ENCODE measurements around the gene UBE2O. TPM values are rescaled to one million over a fixed set of nuclear protein-coding genes. Genes with fewer than 3 reads are reported as not detected.

Gene UBE2O
- total RNA-seq, 2 experiments from 2014 or later: 24.5 to 25.2 TPM

- intact Hi-C loops (cut with micrococcal nuclease): no loop called here
- Mint-ChIP-seq H3K27ac (no peak overlapping the region), H3K36me3 (peaks cover 12% of the 10 kb centered on the region), H3K9me3 (no peaks in the 10 kb centered on the region), H3K4me3 (no peak overlapping the region), H3K4me1 (ENCODE audit: low read depth) (no peaks in the 10 kb centered on the region), H3K27me3 (no peaks in the 10 kb centered on the region)
- ChIA-PET POLR2A (no interaction called here), CTCF (no interaction called here)
- DNase-seq: no peak
Measured at GRCh38 chr17:76472258-76472645, 19.3 kb upstream of the UBE2O start.

- Mint-ChIP-seq H3K9me3 (no peaks in the 10 kb centered on the region), H3K4me1 (ENCODE audit: low read depth) (no peaks in the 10 kb centered on the region), H3K27ac (no peak overlapping the region), H3K36me3 (peaks cover 12% of the 10 kb centered on the region), H3K4me3 (no peak overlapping the region), H3K27me3 (no peaks in the 10 kb centered on the region)
- no peak for DNase-seq
- CTCF ChIA-PET: no interaction called here
- POLR2A ChIA-PET: no interaction called here
- intact Hi-C loops (cut with micrococcal nuclease): no loop called here
Measured at GRCh38 chr17:76471498-76472257, 18.7 kb upstream of the UBE2O start.

- H3K9me3 Mint-ChIP-seq: no peaks in the 10 kb centered on the region
- intact Hi-C loops (cut with micrococcal nuclease): no loop called here
- ChIA-PET CTCF (interaction anchor here (1.1 kb wide), 1 partner anchor 11 kb away, joined by 3 read pairs; no protein-coding TSS in a partner anchor), POLR2A (no interaction called here)
- no peaks in the 10 kb centered on the region for H3K27me3 Mint-ChIP-seq
- no peak overlapping the region for H3K27ac Mint-ChIP-seq
- H3K4me3 Mint-ChIP-seq: no peak overlapping the region
- no peak for DNase-seq
- peaks cover 4% of the 10 kb centered on the region for H3K4me1 Mint-ChIP-seq (ENCODE audit: low read depth)
- H3K36me3 Mint-ChIP-seq: peaks cover 12% of the 10 kb centered on the region
Measured at GRCh38 chr17:76469991-76470739, 17.2 kb upstream of the UBE2O start.

GRCh38 chr17:76469076-76469990 lies 16.4 kb upstream of the UBE2O start:
- intact Hi-C loops (cut with micrococcal nuclease): no loop called here
- no peaks in the 10 kb centered on the region for H3K9me3 Mint-ChIP-seq
- CTCF ChIA-PET: interaction anchor here (1.1 to 3.9 kb wide), 2 partner anchors 10 to 35 kb away, joined by 3 to 95 read pairs; partner anchors contain the start of gene RHBDF2

GRCh38 chr17:76468634-76469010 lies 15.7 kb upstream of the UBE2O start:
- CTCF ChIA-PET: interaction anchor here (1.1 to 3.9 kb wide), 4 partner anchors 11 to 156 kb away, joined by 4 to 95 read pairs (median 6); partner anchors contain the start of gene RHBDF2
- POLR2A ChIA-PET: no interaction called here
- no peak overlapping the region for H3K4me3 Mint-ChIP-seq
- H3K27me3 Mint-ChIP-seq: no peaks in the 10 kb centered on the region
- intact Hi-C loops (cut with micrococcal nuclease): no loop called here
- no peak for DNase-seq
- no peaks in the 10 kb centered on the region for H3K9me3 Mint-ChIP-seq
- peaks cover 4% of the 10 kb centered on the region for H3K4me1 Mint-ChIP-seq (ENCODE audit: low read depth)
- H3K36me3 Mint-ChIP-seq: peaks cover 12% of the 10 kb centered on the region
- no peak overlapping the region for H3K27ac Mint-ChIP-seq

More at GRCh38 chr17:76469076-76469990, 16.4 kb upstream of the UBE2O start:
- DNase-seq: no peak
- no peaks in the 10 kb centered on the region for H3K27me3 Mint-ChIP-seq
- H3K4me1 Mint-ChIP-seq (ENCODE audit: low read depth): peaks cover 4% of the 10 kb centered on the region
- H3K36me3 Mint-ChIP-seq: peaks cover 12% of the 10 kb centered on the region
- POLR2A ChIA-PET: no interaction called here
- no peak overlapping the region for H3K27ac Mint-ChIP-seq
- no peak overlapping the region for H3K4me3 Mint-ChIP-seq

- POLR2A ChIA-PET: no interaction called here
- H3K4me3 Mint-ChIP-seq: no peak overlapping the region
- H3K27me3 Mint-ChIP-seq: no peaks in the 10 kb centered on the region
- no peak for DNase-seq
- H3K36me3 Mint-ChIP-seq: peaks cover 8% of the 10 kb centered on the region
- no peak overlapping the region for H3K27ac Mint-ChIP-seq
- H3K9me3 Mint-ChIP-seq: no peaks in the 10 kb centered on the region
- intact Hi-C loops (cut with micrococcal nuclease): no loop called here
- CTCF ChIA-PET: interaction anchor here (0.6 to 3.9 kb wide), 9 partner anchors 11 to 156 kb away, joined by 3 to 95 read pairs (median 8); partner anchors contain the start of genes RHBDF2 and UBE2O
- peaks cover 4% of the 10 kb centered on the region for H3K4me1 Mint-ChIP-seq (ENCODE audit: low read depth)
Measured at GRCh38 chr17:76467809-76468633, 15.1 kb upstream of the UBE2O start.

- no peak within 1 kb of the TSS for H3K27ac Mint-ChIP-seq
- intact Hi-C loops (cut with micrococcal nuclease): no loop called here
Measured at GRCh38 chr17:76467366-76467765, 14.4 kb upstream of the UBE2O start, which contains the start of gene AANAT. Gene AANAT (plus strand): TSS chr17:76467603. CDS start chr17:76468747, 1,144 bp downstream.

GRCh38 chr17:76466775-76467130 lies 13.8 kb upstream of the UBE2O start:
- no peak overlapping the region for H3K27ac Mint-ChIP-seq
- DNase-seq: no peak
- H3K9me3 Mint-ChIP-seq: no peaks in the 10 kb centered on the region
- POLR2A ChIA-PET: interaction anchor here (0.9 kb wide), 1 partner anchor 26 kb away, joined by 4 read pairs; no protein-coding TSS in a partner anchor
- no peak overlapping the region for H3K4me3 Mint-ChIP-seq
- no peaks in the 10 kb centered on the region for H3K27me3 Mint-ChIP-seq
- H3K4me1 Mint-ChIP-seq (ENCODE audit: low read depth): peaks cover 4% of the 10 kb centered on the region
- intact Hi-C loops (cut with micrococcal nuclease): loop anchor here (1.0 kb wide), 2 partner anchors 35 to 40 kb away; partner anchors contain the start of gene RHBDF2
- CTCF ChIA-PET: interaction anchor here (0.8 to 3.9 kb wide), 12 partner anchors 9 to 80 kb away, joined by 3 to 95 read pairs (median 6); partner anchors contain the start of genes RHBDF2 and UBE2O
- H3K36me3 Mint-ChIP-seq: peaks cover 6% of the 10 kb centered on the region

More at GRCh38 chr17:76467366-76467765, 14.4 kb upstream of the UBE2O start, which contains the start of gene AANAT:
- ChIA-PET CTCF (interaction anchor here (0.6 to 3.9 kb wide), 13 partner anchors 10 to 157 kb away, joined by 3 to 95 read pairs (median 4); partner anchors contain the start of genes RHBDF2 and UBE2O), POLR2A (interaction anchor here (0.9 kb wide), 1 partner anchor 26 kb away, joined by 4 read pairs; no protein-coding TSS in a partner anchor)
- H3K4me3 Mint-ChIP-seq: no peak within 1 kb of the TSS
- peaks cover 7% of the 10 kb centered on the region for H3K36me3 Mint-ChIP-seq
- DNase-seq: no peak
- peaks cover 4% of the 10 kb centered on the region for H3K4me1 Mint-ChIP-seq (ENCODE audit: low read depth)
- no peaks in the 10 kb centered on the region for H3K27me3 Mint-ChIP-seq
- H3K9me3 Mint-ChIP-seq: no peaks in the 10 kb centered on the region

- Mint-ChIP-seq H3K4me1 (ENCODE audit: low read depth) (peaks cover 4% of the 10 kb centered on the region), H3K4me3 (no peak overlapping the region), H3K27ac (no peak overlapping the region), H3K27me3 (no peaks in the 10 kb centered on the region), H3K36me3 (no peaks in the 10 kb centered on the region), H3K9me3 (no peaks in the 10 kb centered on the region)
- ChIA-PET CTCF (interaction anchor here (0.7 to 1.1 kb wide), 4 partner anchors 9 to 44 kb away, joined by 3 to 4 read pairs (median 3); no protein-coding TSS in a partner anchor), POLR2A (no interaction called here)
- intact Hi-C loops (cut with micrococcal nuclease): no loop called here
- DNase-seq: no peak
Measured at GRCh38 chr17:76462556-76463290, 9.8 kb upstream of the UBE2O start.

- POLR2A ChIA-PET: no interaction called here
- CTCF ChIA-PET: interaction anchor here (0.7 to 0.9 kb wide), 2 partner anchors 8 to 10 kb away, joined by 3 to 4 read pairs; no protein-coding TSS in a partner anchor
- H3K9me3 Mint-ChIP-seq: no peaks in the 10 kb centered on the region
- H3K36me3 Mint-ChIP-seq: no peaks in the 10 kb centered on the region
- H3K27ac Mint-ChIP-seq: no peak overlapping the region
- intact Hi-C loops (cut with micrococcal nuclease): no loop called here
- no peaks in the 10 kb centered on the region for H3K27me3 Mint-ChIP-seq
- no peak for DNase-seq
- peaks cover 4% of the 10 kb centered on the region for H3K4me1 Mint-ChIP-seq (ENCODE audit: low read depth)
- no peak overlapping the region for H3K4me3 Mint-ChIP-seq
Measured at GRCh38 chr17:76461765-76462555, 9.0 kb upstream of the UBE2O start.

Measured in activated CD4-positive, alpha-beta memory T cell treated with anti-CD3 and anti-CD28 coated beads for 36 hours (primary cell).